ENCODE data around the gene MAX. TPM values are rescaled to one million over a fixed set of nuclear protein-coding genes. Genes with fewer than 3 reads are reported as not detected.

The MAX gene
- total and polyA plus RNA-seq, 9 of the 15 experiments (the other 6 are each of a cell fraction or from before 2014, with no cell fraction given): 15.4 to 96.5 (median 51.6) TPM

DNA sequence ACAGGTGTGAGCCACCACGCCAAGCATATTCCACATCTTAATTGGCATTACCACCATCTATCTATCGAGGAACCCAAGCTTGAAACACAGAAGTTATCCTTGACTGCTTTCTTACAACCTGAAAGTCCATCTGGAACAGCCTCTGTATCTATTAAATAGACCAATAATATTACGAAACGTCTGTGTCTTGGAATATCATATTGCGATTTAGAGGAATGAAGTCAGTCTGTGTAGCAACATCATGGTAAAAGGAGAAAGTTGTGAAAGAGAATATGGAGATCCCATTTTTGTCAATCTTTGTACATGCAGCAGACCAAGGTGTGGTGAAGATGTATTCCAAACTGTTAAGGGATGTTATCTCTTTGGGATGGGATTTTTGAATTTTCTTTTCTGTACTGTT lies 25.8 kb upstream of the MAX start:
- ATAC-seq (no peak), FAIRE-seq (no peak), DNase-seq (ENCODE audit: extremely low read depth in 1 of 4, low spot score in 3 of 4) (no peak)
- Histone ChIP-seq H3K36me3 (ENCODE audit: control insufficient read depth, insufficient read depth, low read length) (no peaks in the 10 kb centered on the region), H3K9me3 (replicated peaks; ENCODE audit: control insufficient read depth, insufficient read depth, low read depth, low read length) (no peaks in the 10 kb centered on the region), H3K9me1 (ENCODE audit: control insufficient read depth, insufficient read depth, low read length) (no peaks in the 10 kb centered on the region), H3K79me2 (ENCODE audit: control insufficient read depth, insufficient read depth, low read length) (no peaks in the 10 kb centered on the region), H3K27me3 (ENCODE audit: control insufficient read depth in 2 of 2, insufficient read depth in 2 of 2, low read length in 2 of 2) (no peaks in the 10 kb centered on the region), H3K4me2 (ENCODE audit: insufficient read depth, low read length) (no peak overlapping the region), H3K4me3 (no peak overlapping the region), H4K20me1 (replicated peaks; ENCODE audit: control insufficient read depth, insufficient read depth, low read length) (no peaks in the 10 kb centered on the region), H3K27ac (ENCODE audit: extremely low read depth, low read depth, low read length) (no peak overlapping the region), H3K4me1 (replicated peaks in 1 of 2; ENCODE audit: control insufficient read depth in 2 of 2, insufficient read depth in 2 of 2, low read length in 2 of 2) (peaks cover 0 to 5% of the 10 kb centered on the region in 2 experiments; a peak in 3 of 5 replicates), H2AFZ (ENCODE audit: low read depth, low read length) (no peak overlapping the region), H3K9ac (ENCODE audit: insufficient read depth in 1 of 2, low read depth in 2 of 2, low read length in 2 of 2) (no peak overlapping the region)
- whole genome bisulfite sequencing (ENCODE audit: insufficient coverage, low coverage, missing lambda C conversion rate): 19% methylated on average over 5 of the region's 5 CpGs
- ChIA-PET CTCF (ENCODE audit: low intra/inter-chr PET ratio) (no interaction called here), POLR2A (interaction anchor here (0.6 to 1.6 kb wide), 2 partner anchors 13 to 20 kb away, joined by 3 to 4 read pairs; no protein-coding TSS in a partner anchor)
- BruUV-seq (replicated peaks): no TSS peak
- intact Hi-C loops (cut with micrococcal nuclease) (no loop called here), in situ Hi-C loops (cut with MboI) (no loop called here)
- no peak for TF ChIP-seq CHD2 (IDR thresholded peaks at IDR 0.05; ENCODE audit: low read depth, low read length)
- TF ChIP-seq KLF6 (CRISPR knock-in tag; IDR thresholded peaks at IDR 0.05; ENCODE audit: borderline replicate concordance): no peak
- TF ChIP-seq ZNF79 (CRISPR knock-in tag; IDR thresholded peaks at IDR 0.05; ENCODE audit: low read depth): no peak
- TF ChIP-seq DDX20 (tag; IDR thresholded peaks at IDR 0.05; ENCODE audit: low read depth): no peak
- TF ChIP-seq ZNF41 (CRISPR knock-in tag; conservative IDR thresholded peaks at IDR 0.05): no peak
- TF ChIP-seq, protein P1, sequence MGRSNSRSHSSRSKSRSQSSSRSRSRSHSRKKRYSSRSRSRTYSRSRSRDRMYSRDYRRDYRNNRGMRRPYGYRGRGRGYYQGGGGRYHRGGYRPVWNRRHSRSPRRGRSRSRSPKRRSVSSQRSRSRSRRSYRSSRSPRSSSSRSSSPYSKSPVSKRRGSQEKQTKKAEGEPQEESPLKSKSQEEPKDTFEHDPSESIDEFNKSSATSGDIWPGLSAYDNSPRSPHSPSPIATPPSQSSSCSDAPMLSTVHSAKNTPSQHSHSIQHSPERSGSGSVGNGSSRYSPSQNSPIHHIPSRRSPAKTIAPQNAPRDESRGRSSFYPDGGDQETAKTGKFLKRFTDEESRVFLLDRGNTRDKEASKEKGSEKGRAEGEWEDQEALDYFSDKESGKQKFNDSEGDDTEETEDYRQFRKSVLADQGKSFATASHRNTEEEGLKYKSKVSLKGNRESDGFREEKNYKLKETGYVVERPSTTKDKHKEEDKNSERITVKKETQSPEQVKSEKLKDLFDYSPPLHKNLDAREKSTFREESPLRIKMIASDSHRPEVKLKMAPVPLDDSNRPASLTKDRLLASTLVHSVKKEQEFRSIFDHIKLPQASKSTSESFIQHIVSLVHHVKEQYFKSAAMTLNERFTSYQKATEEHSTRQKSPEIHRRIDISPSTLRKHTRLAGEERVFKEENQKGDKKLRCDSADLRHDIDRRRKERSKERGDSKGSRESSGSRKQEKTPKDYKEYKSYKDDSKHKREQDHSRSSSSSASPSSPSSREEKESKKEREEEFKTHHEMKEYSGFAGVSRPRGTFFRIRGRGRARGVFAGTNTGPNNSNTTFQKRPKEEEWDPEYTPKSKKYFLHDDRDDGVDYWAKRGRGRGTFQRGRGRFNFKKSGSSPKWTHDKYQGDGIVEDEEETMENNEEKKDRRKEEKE (IDR thresholded peaks at IDR 0.05; ENCODE audit: borderline replicate concordance in 1 of 2, control insufficient read depth in 1 of 2, low read depth in 2 of 2, low read length in 1 of 2): no peak
- TF ChIP-seq, protein P2, sequence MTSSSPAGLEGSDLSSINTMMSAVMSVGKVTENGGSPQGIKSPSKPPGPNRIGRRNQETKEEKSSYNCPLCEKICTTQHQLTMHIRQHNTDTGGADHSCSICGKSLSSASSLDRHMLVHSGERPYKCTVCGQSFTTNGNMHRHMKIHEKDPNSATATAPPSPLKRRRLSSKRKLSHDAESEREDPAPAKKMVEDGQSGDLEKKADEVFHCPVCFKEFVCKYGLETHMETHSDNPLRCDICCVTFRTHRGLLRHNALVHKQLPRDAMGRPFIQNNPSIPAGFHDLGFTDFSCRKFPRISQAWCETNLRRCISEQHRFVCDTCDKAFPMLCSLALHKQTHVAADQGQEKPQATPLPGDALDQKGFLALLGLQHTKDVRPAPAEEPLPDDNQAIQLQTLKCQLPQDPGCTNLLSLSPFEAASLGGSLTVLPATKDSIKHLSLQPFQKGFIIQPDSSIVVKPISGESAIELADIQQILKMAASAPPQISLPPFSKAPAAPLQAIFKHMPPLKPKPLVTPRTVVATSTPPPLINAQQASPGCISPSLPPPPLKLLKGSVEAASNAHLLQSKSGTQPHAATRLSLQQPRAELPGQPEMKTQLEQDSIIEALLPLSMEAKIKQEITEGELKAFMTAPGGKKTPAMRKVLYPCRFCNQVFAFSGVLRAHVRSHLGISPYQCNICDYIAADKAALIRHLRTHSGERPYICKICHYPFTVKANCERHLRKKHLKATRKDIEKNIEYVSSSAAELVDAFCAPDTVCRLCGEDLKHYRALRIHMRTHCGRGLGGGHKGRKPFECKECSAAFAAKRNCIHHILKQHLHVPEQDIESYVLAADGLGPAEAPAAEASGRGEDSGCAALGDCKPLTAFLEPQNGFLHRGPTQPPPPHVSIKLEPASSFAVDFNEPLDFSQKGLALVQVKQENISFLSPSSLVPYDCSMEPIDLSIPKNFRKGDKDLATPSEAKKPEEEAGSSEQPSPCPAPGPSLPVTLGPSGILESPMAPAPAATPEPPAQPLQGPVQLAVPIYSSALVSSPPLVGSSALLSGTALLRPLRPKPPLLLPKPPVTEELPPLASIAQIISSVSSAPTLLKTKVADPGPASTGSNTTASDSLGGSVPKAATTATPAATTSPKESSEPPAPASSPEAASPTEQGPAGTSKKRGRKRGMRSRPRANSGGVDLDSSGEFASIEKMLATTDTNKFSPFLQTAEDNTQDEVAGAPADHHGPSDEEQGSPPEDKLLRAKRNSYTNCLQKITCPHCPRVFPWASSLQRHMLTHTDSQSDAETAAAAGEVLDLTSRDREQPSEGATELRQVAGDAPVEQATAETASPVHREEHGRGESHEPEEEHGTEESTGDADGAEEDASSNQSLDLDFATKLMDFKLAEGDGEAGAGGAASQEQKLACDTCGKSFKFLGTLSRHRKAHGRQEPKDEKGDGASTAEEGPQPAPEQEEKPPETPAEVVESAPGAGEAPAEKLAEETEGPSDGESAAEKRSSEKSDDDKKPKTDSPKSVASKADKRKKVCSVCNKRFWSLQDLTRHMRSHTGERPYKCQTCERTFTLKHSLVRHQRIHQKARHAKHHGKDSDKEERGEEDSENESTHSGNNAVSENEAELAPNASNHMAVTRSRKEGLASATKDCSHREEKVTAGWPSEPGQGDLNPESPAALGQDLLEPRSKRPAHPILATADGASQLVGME (CRISPR knock-in tag; IDR thresholded peaks at IDR 0.05): no peak
- no peak for TF ChIP-seq POLR3A (IDR thresholded peaks at IDR 0.05; ENCODE audit: borderline replicate concordance, extremely low read depth, insufficient read depth, insufficient read length)

Measured in K562 (cell line).